ENCODE results near the gene ZNF182.

- no peak for TF ChIP-seq CTCF (IDR thresholded peaks at IDR 0.05)
- no peak for TF ChIP-seq POLR2A (IDR thresholded peaks at IDR 0.05)
Observed at GRCh38 chrX:48028091-48028490, 24.3 kb upstream of the ZNF182 start.
